HUES64 (cell line): ENCODE results near the gene PROCR.
"Not testable (repeated sequence)": the region's sequence is repeated elsewhere in the genome, so short reads cannot be mapped to it uniquely, and the experiment has no call there.

Experiments
- H3K27ac ChIP-seq: 2 replicates; pipeline ENCODE4 v1.7.0; 2013; ENCODE audit warnings: low read depth, low read length, inconsistent platforms
- H3K27me3 ChIP-seq: 2 replicates; pipeline ENCODE4 v1.6.1; 2013; ENCODE audit warnings: mild to moderate bottlenecking, low read length; ENCODE audit not compliant: insufficient read depth
- H3K36me3 ChIP-seq: 2 replicates; pipeline ENCODE4 v1.6.1; 2013; ENCODE audit warnings: mild to moderate bottlenecking, low read length; ENCODE audit not compliant: insufficient read depth
- H3K4me1 ChIP-seq: 2 replicates; pipeline ENCODE4 v1.6.1; 2013; ENCODE audit warnings: mild to moderate bottlenecking, low read length, moderate library complexity; ENCODE audit not compliant: insufficient read depth
- H3K4me3 ChIP-seq: 2 replicates; pipeline ENCODE4 v1.5.1; 2013; ENCODE audit warnings: mild to moderate bottlenecking, low read length, moderate library complexity
- H3K9ac ChIP-seq: 2 replicates; pipeline ENCODE4 v1.6.1; 2013; ENCODE audit warnings: mild to moderate bottlenecking, low read depth, low read length
- H3K9me3 ChIP-seq: 2 replicates; pipeline ENCODE4 v1.6.1; 2013; ENCODE audit warnings: low read depth, low read length; ENCODE audit not compliant: insufficient read depth
- WGBS: fragments of 150-250, 120-280 bp; methylation state at CpG from one replicate; pipeline ENCODE4 v1.1.7; 2013; ENCODE audit warnings: missing lambda C conversion rate; 5-methylcytosine and 5-hydroxymethylcytosine counted together

Gene PROCR

DNA sequence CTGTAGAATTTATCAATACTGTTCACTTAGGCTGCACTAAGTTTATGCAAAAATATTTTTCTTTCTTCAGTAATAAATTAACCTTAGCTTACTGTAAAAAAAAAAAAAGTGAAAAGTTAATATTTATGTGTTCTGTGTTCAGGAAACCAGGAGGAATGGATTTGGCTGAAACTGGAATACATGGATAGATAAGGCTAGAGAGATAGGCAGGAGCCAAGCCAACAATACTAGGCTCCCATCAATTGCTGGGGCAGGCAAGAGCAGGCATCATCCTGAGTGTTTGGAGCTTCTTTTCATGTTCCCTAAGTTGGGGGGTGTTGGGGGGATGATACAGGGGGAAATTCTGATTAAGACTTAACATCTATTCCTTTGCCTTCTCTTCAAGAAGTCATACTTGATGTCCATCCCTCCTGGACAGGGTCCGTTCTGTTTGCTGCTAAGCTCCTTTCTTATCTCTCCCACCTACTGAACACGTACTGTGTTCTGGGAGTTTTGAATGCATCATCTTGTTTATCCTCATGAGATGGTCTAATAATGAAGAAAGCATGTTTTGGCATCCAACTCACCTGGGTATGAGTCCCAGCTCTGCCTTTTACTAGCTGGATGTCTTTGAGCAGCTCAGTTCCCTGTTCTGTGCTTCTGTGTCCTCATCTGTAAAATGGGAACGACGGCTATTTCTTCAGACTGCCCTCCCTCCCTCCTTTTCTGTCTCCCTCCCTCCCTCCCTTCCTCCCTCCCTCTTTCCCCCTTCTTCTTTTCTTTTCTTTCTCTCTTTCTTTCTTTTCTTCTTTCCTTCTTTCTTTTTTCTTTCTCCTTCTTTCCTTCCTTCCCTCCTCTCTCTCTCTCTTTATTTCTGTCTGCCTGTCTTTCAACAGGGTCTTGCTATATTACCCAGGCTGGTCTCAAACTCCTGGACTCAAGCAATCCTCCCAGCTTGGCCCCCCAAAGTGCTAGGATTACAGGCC is 6.4 kb upstream of the PROCR start:
- Histone ChIP-seq H3K4me3 (no peak overlapping the region), H3K9ac (no peak overlapping the region), H3K9me3 (no peaks in the 10 kb centered on the region), H3K27ac (no peak overlapping the region; the same call in 1 of the 2 replicates), H3K36me3 (no peaks in the 10 kb centered on the region), H3K4me1 (peaks cover 6% of the 10 kb centered on the region; the same call in 1 of the 2 replicates), H3K27me3 (no peaks in the 10 kb centered on the region)
- 75% methylated on average over 4 of the region's 4 CpGs for WGBS

DNA sequence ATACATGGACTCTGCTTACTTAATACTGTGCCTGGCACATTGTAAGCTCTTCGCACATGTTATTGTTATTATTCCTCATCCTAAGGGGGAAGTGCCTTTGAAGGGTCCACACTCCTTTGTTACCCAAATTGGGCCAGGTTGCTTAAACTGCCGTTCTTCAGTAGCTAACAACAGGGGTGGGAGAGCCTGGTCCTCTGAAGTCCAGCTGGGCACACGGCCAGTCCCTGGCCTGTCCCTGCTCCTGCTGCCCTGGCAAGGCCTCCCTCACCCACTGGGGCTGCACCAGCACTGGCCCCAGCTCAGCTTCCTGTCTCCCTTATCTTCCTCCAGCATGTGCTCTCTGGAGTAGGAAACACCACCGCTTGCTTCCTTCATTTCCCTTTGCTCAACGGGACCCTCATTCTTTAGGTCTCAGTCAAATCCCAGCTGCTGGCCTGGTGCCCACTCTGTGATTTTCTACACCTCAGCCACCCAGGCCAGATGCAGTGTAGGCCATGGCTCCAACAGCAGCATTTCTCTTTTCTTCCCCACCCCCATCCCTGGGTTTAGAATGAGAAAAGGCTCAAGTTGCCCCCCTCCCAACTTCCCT is 5.5 kb upstream of the PROCR start:
- Histone ChIP-seq H3K27ac (peak overlapping the region; percentile 59; the same call in 1 of the 2 replicates), H3K9me3 (no peaks in the 10 kb centered on the region), H3K4me1 (peaks cover 10% of the 10 kb centered on the region), H3K9ac (peak overlapping the region; percentile 11), H3K4me3 (no peak overlapping the region), H3K36me3 (no peaks in the 10 kb centered on the region), H3K27me3 (no peaks in the 10 kb centered on the region)
- 38% methylated on average over 5 of the region's 5 CpGs for WGBS

DNA sequence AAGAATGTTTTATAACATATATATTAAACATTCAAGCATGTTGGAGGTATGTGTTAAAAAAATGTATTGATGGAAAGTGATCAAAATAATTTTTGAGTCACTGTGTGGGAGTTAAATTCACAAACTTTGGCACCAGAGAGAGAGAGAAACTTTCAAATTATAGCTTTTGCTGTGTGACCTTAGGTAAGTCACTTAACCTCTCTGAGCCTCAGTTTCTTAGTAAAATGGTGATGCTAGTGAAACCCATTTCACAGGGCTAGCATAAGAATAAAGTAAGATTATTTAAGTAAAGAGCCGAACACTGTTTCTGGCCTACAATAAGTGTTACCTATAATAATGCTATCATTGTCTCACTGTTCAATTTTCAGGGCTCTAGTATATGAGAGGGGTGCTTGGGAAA is 4.1 kb upstream of the PROCR start:
- no peaks in the 10 kb centered on the region for H3K36me3 ChIP-seq
- H3K27me3 ChIP-seq = no peaks in the 10 kb centered on the region
- H3K9ac ChIP-seq = no peak overlapping the region
- H3K9me3 ChIP-seq = no peaks in the 10 kb centered on the region
- WGBS = no CpG with 5 or more reads among the region's 1 CpG
- no peak overlapping the region for H3K27ac ChIP-seq
- H3K4me1 ChIP-seq = peaks cover 20% of the 10 kb centered on the region
- no peak overlapping the region for H3K4me3 ChIP-seq

DNA sequence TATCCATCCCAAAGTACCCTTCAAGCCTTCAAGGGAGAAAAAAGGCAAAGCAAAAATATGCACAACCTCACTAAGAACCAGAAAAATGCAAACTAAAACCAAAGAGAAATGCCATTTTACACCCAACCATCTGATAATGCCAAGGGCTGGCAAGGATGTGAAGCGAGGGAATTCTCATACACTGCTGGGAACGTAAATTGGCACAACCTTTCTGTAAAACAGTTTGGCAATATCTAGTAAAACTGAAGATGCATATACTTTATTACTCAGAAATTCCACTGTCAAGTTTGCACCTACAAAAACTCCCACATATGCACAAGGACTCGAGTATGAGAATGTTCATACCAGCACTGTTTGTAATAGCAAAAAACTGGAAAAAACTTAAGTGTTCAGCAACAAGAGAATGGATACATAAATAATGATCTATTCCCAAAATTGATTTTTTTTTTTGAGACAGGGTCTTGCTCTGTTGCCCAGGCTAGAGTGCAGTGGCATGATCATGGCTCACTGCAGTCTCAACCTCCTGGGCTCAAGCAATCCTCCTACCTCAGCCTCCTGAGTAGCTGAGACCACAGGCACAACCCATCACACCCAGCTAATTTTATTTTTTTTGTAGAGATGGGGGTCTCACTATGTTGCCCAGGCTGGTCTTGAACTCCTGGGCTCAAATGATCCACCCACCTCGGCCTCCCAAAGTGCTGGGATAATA is 3.0 kb upstream of the PROCR start:
- H3K9ac ChIP-seq = not testable (repeated sequence)

DNA sequence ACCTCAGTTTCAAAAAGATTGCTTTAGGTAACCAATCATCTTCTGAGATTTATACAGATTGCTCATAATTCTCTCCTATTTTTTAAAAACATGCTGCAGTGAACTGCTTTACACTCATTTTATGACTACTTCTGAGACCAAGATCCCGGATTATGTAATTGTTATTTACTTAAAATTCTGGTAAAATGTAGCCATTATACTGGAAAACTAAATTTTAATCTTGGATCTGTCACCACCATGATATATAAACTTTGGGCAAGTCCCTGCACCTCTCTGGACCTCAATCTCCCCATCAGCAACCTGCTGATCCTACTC is 477 bp upstream of the PROCR start:
- no peaks in the 10 kb centered on the region for H3K27me3 ChIP-seq
- peak overlapping the region; percentile 9; the same call in 1 of the 2 replicates for H3K9ac ChIP-seq
- no peaks in the 10 kb centered on the region for H3K9me3 ChIP-seq
- peaks cover 17% of the 10 kb centered on the region for H3K4me1 ChIP-seq
- WGBS = no CpG with 5 or more reads among the region's 1 CpG
- peak overlapping the region; percentile 54 for H3K4me3 ChIP-seq
- H3K27ac ChIP-seq = no peak overlapping the region
- H3K36me3 ChIP-seq = peaks cover 4% of the 10 kb centered on the region; the same call in 1 of the 2 replicates

More for the DNA sequence above, 3.0 kb upstream of the PROCR start:
- WGBS = 92% methylated on average over 4 of the region's 4 CpGs
- not testable (repeated sequence) for H3K4me3 ChIP-seq, H3K27me3 ChIP-seq, H3K9me3 ChIP-seq, H3K36me3 ChIP-seq, H3K27ac ChIP-seq
- H3K4me1 ChIP-seq = peaks cover 20% of the 10 kb centered on the region

DNA sequence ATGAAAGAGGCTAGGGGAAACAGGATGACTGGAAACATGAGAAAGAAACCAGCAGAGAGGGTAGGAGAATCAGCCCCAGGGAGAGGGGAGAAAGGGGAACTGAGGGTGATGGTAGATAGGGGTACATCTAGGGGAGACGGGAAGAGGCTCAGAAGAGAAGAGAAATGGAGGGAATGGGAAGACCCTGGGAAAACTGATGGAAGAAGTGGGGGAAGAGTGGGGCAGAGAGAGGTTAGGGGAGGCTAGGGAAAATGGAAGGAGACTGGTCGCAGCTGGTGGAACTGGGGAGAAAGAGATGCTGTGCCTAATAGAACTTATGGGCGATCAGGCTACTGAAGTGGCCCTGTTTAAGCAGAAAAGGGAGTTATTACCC is 548 bp downstream of the PROCR start:
- H3K9ac ChIP-seq = 0 out of 2 replicates have a peak overlapping the region, but pooled peaks have one; percentile 20

DNA sequence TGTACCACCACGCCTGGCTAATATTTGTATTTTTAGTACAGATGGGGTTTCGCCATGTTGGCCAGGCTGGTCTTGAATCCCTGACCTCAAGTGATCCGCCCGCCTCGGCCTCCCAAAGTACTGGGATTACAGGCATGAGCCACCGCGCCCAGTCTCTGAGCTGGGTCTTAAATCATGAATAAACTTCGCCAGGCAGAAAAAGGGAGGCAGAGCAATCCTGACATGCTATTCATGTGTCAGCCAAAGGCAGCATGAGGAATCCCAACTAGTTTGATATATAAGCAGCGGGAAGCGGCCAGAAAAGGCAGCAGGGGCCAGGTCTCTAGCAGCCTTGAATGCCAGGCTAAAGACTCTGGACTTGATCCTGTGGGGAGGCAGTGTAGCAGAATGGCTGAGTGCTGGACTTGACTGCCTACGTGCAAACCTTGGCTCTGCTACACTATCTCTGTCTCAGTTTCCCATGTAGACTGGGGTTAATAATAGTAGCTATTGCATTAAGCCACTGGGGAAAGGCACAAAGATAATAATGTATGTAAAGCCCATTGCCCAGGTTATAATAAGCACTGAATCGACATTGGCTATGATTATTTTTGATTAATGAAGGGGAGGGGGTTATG is 1.8 kb downstream of the PROCR start:
- Histone ChIP-seq H3K27me3 (no peaks in the 10 kb centered on the region), H3K9me3 (no peaks in the 10 kb centered on the region), H3K4me1 (peaks cover 14% of the 10 kb centered on the region), H3K9ac (no peak overlapping the region), H3K4me3 (no peak overlapping the region), H3K36me3 (peaks cover 14% of the 10 kb centered on the region; the same call in 1 of the 2 replicates), H3K27ac (no peak overlapping the region)
- 96% methylated on average over 12 of the region's 12 CpGs for WGBS

More for the DNA sequence above, 548 bp downstream of the PROCR start:
- Histone ChIP-seq H3K4me1 (peaks cover 14% of the 10 kb centered on the region), H3K27me3 (no peaks in the 10 kb centered on the region), H3K4me3 (peak overlapping the region; percentile 54), H3K9me3 (no peaks in the 10 kb centered on the region), H3K36me3 (peaks cover 9% of the 10 kb centered on the region; the same call in 1 of the 2 replicates), H3K27ac (no peak overlapping the region)
- 82% methylated on average over 3 of the region's 3 CpGs for WGBS

DNA sequence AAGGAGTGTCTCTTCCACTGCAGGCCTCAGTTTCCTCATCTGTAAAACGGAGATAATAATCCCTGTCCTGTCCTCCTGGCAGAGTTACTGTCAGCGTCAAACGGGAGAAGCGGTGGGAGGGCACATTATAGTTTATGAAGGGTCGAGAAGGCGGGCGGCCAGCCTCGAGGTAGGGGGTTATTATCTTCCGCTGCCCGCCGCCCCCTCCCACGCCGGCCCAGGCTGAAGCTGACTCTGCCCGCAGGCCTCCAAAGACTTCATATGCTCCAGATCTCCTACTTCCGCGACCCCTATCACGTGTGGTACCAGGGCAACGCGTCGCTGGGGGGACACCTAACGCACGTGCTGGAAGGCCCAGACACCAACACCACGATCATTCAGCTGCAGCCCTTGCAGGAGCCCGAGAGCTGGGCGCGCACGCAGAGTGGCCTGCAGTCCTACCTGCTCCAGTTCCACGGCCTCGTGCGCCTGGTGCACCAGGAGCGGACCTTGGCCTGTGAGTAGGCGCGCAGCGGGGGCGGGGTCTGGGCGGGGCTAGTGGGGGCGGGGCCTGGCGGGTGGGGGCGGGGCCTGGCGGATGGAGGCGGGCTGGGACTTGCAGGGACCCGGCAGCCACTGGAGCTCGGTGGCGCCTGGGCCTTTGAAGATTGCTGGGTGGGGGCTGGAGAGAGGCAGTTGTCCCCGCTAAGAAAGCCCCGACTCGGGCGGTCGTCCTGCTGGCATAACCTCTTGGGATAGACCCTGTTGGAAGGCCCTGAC is 2.8 kb downstream of the PROCR start:
- H3K27ac ChIP-seq = no peak overlapping the region
- H3K27me3 ChIP-seq = no peaks in the 10 kb centered on the region
- WGBS = 83% methylated on average over 49 of the region's 49 CpGs
- H3K9me3 ChIP-seq = no peaks in the 10 kb centered on the region
- H3K4me3 ChIP-seq = no peak overlapping the region; the same call in 1 of the 2 replicates
- peaks cover 14% of the 10 kb centered on the region for H3K4me1 ChIP-seq
- H3K9ac ChIP-seq = no peak overlapping the region
- H3K36me3 ChIP-seq = peaks cover 14% of the 10 kb centered on the region; the same call in 1 of the 2 replicates

DNA sequence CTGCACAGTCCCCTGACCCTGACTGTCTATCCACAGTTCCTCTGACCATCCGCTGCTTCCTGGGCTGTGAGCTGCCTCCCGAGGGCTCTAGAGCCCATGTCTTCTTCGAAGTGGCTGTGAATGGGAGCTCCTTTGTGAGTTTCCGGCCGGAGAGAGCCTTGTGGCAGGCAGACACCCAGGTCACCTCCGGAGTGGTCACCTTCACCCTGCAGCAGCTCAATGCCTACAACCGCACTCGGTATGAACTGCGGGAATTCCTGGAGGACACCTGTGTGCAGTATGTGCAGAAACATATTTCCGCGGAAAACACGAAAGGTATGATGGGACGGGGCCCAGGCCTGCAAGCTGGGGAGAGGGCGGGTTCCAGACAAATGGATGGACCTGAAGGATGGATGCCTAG is 4.3 kb downstream of the PROCR start:
- Histone ChIP-seq H3K36me3 (peaks cover 14% of the 10 kb centered on the region; the same call in 1 of the 2 replicates), H3K9me3 (no peaks in the 10 kb centered on the region), H3K4me1 (peaks cover 11% of the 10 kb centered on the region), H3K4me3 (no peak overlapping the region), H3K9ac (no peak overlapping the region), H3K27me3 (no peaks in the 10 kb centered on the region), H3K27ac (no peak overlapping the region)
- 94% methylated on average over 14 of the region's 14 CpGs for WGBS
